ENCODE results near the gene PDXP.

PDXP gene

GRCh38 chr22:37672206-37672919 is 13.8 kb downstream of the PDXP start:
- Histone ChIP-seq H3K4me3 (ENCODE audit: low read length) (no peak overlapping the region), H3K79me2 (ENCODE audit: control insufficient read depth, insufficient read depth, low read length) (no peaks in the 10 kb centered on the region), H3K56ac (ENCODE audit: low read length) (no peak overlapping the region), H4K5ac (ENCODE audit: low read length) (no peak overlapping the region), H2AK5ac (ENCODE audit: low read length) (no peak overlapping the region), H3K4me2 (ENCODE audit: low read length) (no peak overlapping the region), H3K4ac (ENCODE audit: low read depth, low read length) (no peak overlapping the region), H3K36me3 (ENCODE audit: control insufficient read depth, insufficient read depth, low read length) (no peaks in the 10 kb centered on the region), H3K79me1 (ENCODE audit: low read length) (no peaks in the 10 kb centered on the region), H3K4me1 (ENCODE audit: control insufficient read depth, low read depth, low read length) (no peaks in the 10 kb centered on the region), H3K18ac (ENCODE audit: low read length) (no peak overlapping the region), H2BK5ac (ENCODE audit: low read length) (no peak overlapping the region), H4K8ac (ENCODE audit: low read depth, low read length) (no peak overlapping the region), H2BK120ac (ENCODE audit: low read depth, low read length) (no peak overlapping the region), H3K9ac (ENCODE audit: low read length) (no peak overlapping the region), H2BK15ac (replicated peaks; ENCODE audit: low read depth) (no peak overlapping the region), H3K27me3 (ENCODE audit: insufficient read depth, low read length, poor library complexity) (no peaks in the 10 kb centered on the region), H3K27ac (ENCODE audit: low read depth, low read length) (no peak overlapping the region), H3K23ac (ENCODE audit: low read length) (no peak overlapping the region)
- DNase-seq, result no peak
- no CpG with 5 or more reads among the region's 15 CpGs for WGBS (ENCODE audit: extremely low coverage, insufficient coverage, low lambda C conversion rate)

GRCh38 chr22:37672920-37673455 is 14.5 kb downstream of the PDXP start:
- Histone ChIP-seq H3K79me2 (ENCODE audit: control insufficient read depth, insufficient read depth, low read length) (no peaks in the 10 kb centered on the region), H3K27me3 (ENCODE audit: insufficient read depth, low read length, poor library complexity) (no peaks in the 10 kb centered on the region), H2BK5ac (ENCODE audit: low read length) (no peak overlapping the region), H3K18ac (ENCODE audit: low read length) (no peak overlapping the region), H3K36me3 (ENCODE audit: control insufficient read depth, insufficient read depth, low read length) (no peaks in the 10 kb centered on the region), H3K56ac (ENCODE audit: low read length) (no peak overlapping the region), H4K5ac (ENCODE audit: low read length) (no peak overlapping the region), H4K8ac (ENCODE audit: low read depth, low read length) (no peak overlapping the region), H3K27ac (ENCODE audit: low read depth, low read length) (no peak overlapping the region), H3K4me1 (ENCODE audit: control insufficient read depth, low read depth, low read length) (no peaks in the 10 kb centered on the region), H3K4me2 (ENCODE audit: low read length) (no peak overlapping the region), H2AK5ac (ENCODE audit: low read length) (no peak overlapping the region), H3K4me3 (ENCODE audit: low read length) (no peak overlapping the region), H2BK15ac (replicated peaks; ENCODE audit: low read depth) (no peak overlapping the region), H3K9ac (ENCODE audit: low read length) (no peak overlapping the region), H3K4ac (ENCODE audit: low read depth, low read length) (no peak overlapping the region), H2BK120ac (ENCODE audit: low read depth, low read length) (no peak overlapping the region), H3K79me1 (ENCODE audit: low read length) (no peaks in the 10 kb centered on the region), H3K23ac (ENCODE audit: low read length) (no peak overlapping the region)
- no CpG with 5 or more reads among the region's 11 CpGs for WGBS (ENCODE audit: extremely low coverage, insufficient coverage, low lambda C conversion rate)
- DNase-seq, result no peak

- H3K27ac ChIP-seq (ENCODE audit: low read depth, low read length), result no peak overlapping the region
- DNase-seq, result no peak
- no peaks in the 10 kb centered on the region for H3K4me1 ChIP-seq (ENCODE audit: control insufficient read depth, low read depth, low read length)
- H3K18ac ChIP-seq (ENCODE audit: low read length), result no peak overlapping the region
- H3K79me1 ChIP-seq (ENCODE audit: low read length), result no peaks in the 10 kb centered on the region
- H3K36me3 ChIP-seq (ENCODE audit: control insufficient read depth, insufficient read depth, low read length), result peaks cover 1% of the 10 kb centered on the region
- H2AK5ac ChIP-seq (ENCODE audit: low read length), result no peak overlapping the region
- no CpG with 5 or more reads among the region's 12 CpGs for WGBS (ENCODE audit: extremely low coverage, insufficient coverage, low lambda C conversion rate)
- H3K9ac ChIP-seq (ENCODE audit: low read length), result no peak overlapping the region
- H3K4me2 ChIP-seq (ENCODE audit: low read length), result no peak overlapping the region
- no peak overlapping the region for H3K4me3 ChIP-seq (ENCODE audit: low read length)
- no peaks in the 10 kb centered on the region for H3K79me2 ChIP-seq (ENCODE audit: control insufficient read depth, insufficient read depth, low read length)
- H2BK5ac ChIP-seq (ENCODE audit: low read length), result no peak overlapping the region
- H3K4ac ChIP-seq (ENCODE audit: low read depth, low read length), result no peak overlapping the region
- no peaks in the 10 kb centered on the region for H3K27me3 ChIP-seq (ENCODE audit: insufficient read depth, low read length, poor library complexity)
- H2BK15ac ChIP-seq (replicated peaks; ENCODE audit: low read depth), result no peak overlapping the region
- H4K5ac ChIP-seq (ENCODE audit: low read length), result no peak overlapping the region
- H4K8ac ChIP-seq (ENCODE audit: low read depth, low read length), result no peak overlapping the region
- no peak overlapping the region for H3K23ac ChIP-seq (ENCODE audit: low read length)
- H3K56ac ChIP-seq (ENCODE audit: low read length), result no peak overlapping the region
- H2BK120ac ChIP-seq (ENCODE audit: low read depth, low read length), result no peak overlapping the region
These were observed 15.7 kb downstream of the PDXP start for GRCh38 chr22:37674248-37674647.

- Histone ChIP-seq H2AK5ac (ENCODE audit: low read length) (no peak within 1 kb of the TSS), H2BK15ac (replicated peaks; ENCODE audit: low read depth) (no peak within 1 kb of the TSS), H3K56ac (ENCODE audit: low read length) (peak within 1 kb of the TSS; percentile 79), H4K5ac (ENCODE audit: low read length) (no peak within 1 kb of the TSS), H3K9ac (ENCODE audit: low read length) (peak within 1 kb of the TSS; percentile 71), H3K4ac (ENCODE audit: low read depth, low read length) (peak within 1 kb of the TSS; percentile 40), H3K27ac (ENCODE audit: low read depth, low read length) (no peak within 1 kb of the TSS), H2BK120ac (ENCODE audit: low read depth, low read length) (no peak within 1 kb of the TSS), H3K36me3 (ENCODE audit: control insufficient read depth, insufficient read depth, low read length) (peaks cover 1% of the 10 kb centered on the region), H3K23ac (ENCODE audit: low read length) (no peak within 1 kb of the TSS), H4K8ac (ENCODE audit: low read depth, low read length) (no peak within 1 kb of the TSS), H3K4me3 (ENCODE audit: low read length) (no peak within 1 kb of the TSS), H3K4me1 (ENCODE audit: control insufficient read depth, low read depth, low read length) (no peaks in the 10 kb centered on the region), H3K79me2 (ENCODE audit: control insufficient read depth, insufficient read depth, low read length) (no peaks in the 10 kb centered on the region), H3K79me1 (ENCODE audit: low read length) (no peaks in the 10 kb centered on the region), H3K4me2 (ENCODE audit: low read length) (peak within 1 kb of the TSS; percentile 49), H3K27me3 (ENCODE audit: insufficient read depth, low read length, poor library complexity) (no peaks in the 10 kb centered on the region), H2BK5ac (ENCODE audit: low read length) (no peak within 1 kb of the TSS), H3K18ac (ENCODE audit: low read length) (peak within 1 kb of the TSS; percentile 15)
- WGBS (ENCODE audit: extremely low coverage, insufficient coverage, low lambda C conversion rate), result no CpG with 5 or more reads among the region's 34 CpGs
- peak; percentile 64 for DNase-seq
These were observed 16.7 kb downstream of the PDXP start, which contains the start of gene LGALS1 for GRCh38 chr22:37674951-37675929. TSS of gene LGALS1 (plus strand) at chr22:37675636. CDS start at chr22:37675703, 67 bp downstream.

- peaks cover 1% of the 10 kb centered on the region for H3K36me3 ChIP-seq (ENCODE audit: control insufficient read depth, insufficient read depth, low read length)
- H4K8ac ChIP-seq (ENCODE audit: low read depth, low read length), result no peak overlapping the region
- H3K56ac ChIP-seq (ENCODE audit: low read length), result peak overlapping the region; percentile 79
- H3K27me3 ChIP-seq (ENCODE audit: insufficient read depth, low read length, poor library complexity), result no peaks in the 10 kb centered on the region
- H3K79me1 ChIP-seq (ENCODE audit: low read length), result no peaks in the 10 kb centered on the region
- H3K79me2 ChIP-seq (ENCODE audit: control insufficient read depth, insufficient read depth, low read length), result no peaks in the 10 kb centered on the region
- no peaks in the 10 kb centered on the region for H3K4me1 ChIP-seq (ENCODE audit: control insufficient read depth, low read depth, low read length)
- WGBS (ENCODE audit: extremely low coverage, insufficient coverage, low lambda C conversion rate), result no CpG with 5 or more reads among the region's 17 CpGs
- H3K9ac ChIP-seq (ENCODE audit: low read length), result peak overlapping the region; percentile 71
- no peak overlapping the region for H2AK5ac ChIP-seq (ENCODE audit: low read length)
- no peak overlapping the region for H2BK5ac ChIP-seq (ENCODE audit: low read length)
- H3K27ac ChIP-seq (ENCODE audit: low read depth, low read length), result peak overlapping the region; percentile 32
- peak overlapping the region; percentile 15 for H3K18ac ChIP-seq (ENCODE audit: low read length)
- DNase-seq, result no peak
- H3K23ac ChIP-seq (ENCODE audit: low read length), result no peak overlapping the region
- no peak overlapping the region for H4K5ac ChIP-seq (ENCODE audit: low read length)
- H2BK120ac ChIP-seq (ENCODE audit: low read depth, low read length), result no peak overlapping the region
- peak overlapping the region; percentile 49 for H3K4me2 ChIP-seq (ENCODE audit: low read length)
- peak overlapping the region; percentile 22 for H3K4me3 ChIP-seq (ENCODE audit: low read length)
- no peak overlapping the region for H2BK15ac ChIP-seq (replicated peaks; ENCODE audit: low read depth)
- H3K4ac ChIP-seq (ENCODE audit: low read depth, low read length), result peak overlapping the region; percentile 40
These were observed 17.6 kb downstream of the PDXP start for GRCh38 chr22:37675930-37676735.

All from mesendoderm (in vitro differentiated cells).